ENCODE data around the gene TMCO1.

The TMCO1 gene

DNA sequence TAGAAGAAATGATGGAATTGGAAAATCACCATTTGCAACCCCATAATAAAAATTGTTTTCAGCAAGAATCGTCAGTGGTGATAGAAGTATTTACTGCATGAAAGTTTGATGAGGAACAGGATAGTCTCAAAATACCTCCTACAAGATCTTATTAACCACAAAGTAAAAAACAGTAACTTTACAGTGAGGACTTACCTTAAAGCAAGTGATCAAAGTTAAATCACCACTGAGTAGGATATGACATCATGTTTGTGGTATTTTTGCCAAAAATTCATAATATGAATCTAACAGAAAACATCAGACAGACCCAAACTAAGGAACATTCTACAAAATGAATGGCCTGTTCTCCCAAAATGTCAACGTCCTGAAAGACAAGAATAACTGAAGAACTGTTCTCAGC lies 90.2 kb downstream of the TMCO1 start:
- Histone ChIP-seq H3K27me3 (replicated peaks; ENCODE audit: control insufficient read depth, insufficient read depth, low read length, poor library complexity, severe bottlenecking) (no peaks in the 10 kb centered on the region), H3K9me3 (ENCODE audit: control insufficient read depth, low read length) (no peaks in the 10 kb centered on the region), H3K4me1 (ENCODE audit: control insufficient read depth, insufficient read depth, low read length, poor library complexity, severe bottlenecking) (no peaks in the 10 kb centered on the region), H3K4me3 (ENCODE audit: insufficient read depth, low read depth, low read length, poor library complexity, severe bottlenecking) (no peak overlapping the region), H3K36me3 (ENCODE audit: control insufficient read depth, insufficient read depth, low read length) (peaks cover 53% of the 10 kb centered on the region), H3K27ac (ENCODE audit: insufficient read depth, low read length, poor library complexity, severe bottlenecking) (no peak overlapping the region)
- DNase-seq = no peak

Data from effector memory CD4-positive, alpha-beta T cell (primary cell).